Skeletal muscle tissue (tissue), 4 donors: ENCODE results near the gene KRT74. TPM values are rescaled to one million over a fixed set of nuclear protein-coding genes. Genes with fewer than 3 reads are reported as not detected.

ENCODE experiments used
- H3K27ac ChIP-seq: one replicate; pipeline ENCODE4 v1.7.0; 2013; ENCODE audit warnings: mild to moderate bottlenecking, low read depth, low read length, inconsistent platforms
- H3K27me3 ChIP-seq, 3 donors: one replicate each; pipeline ENCODE4 v1.7.0; 2013; ENCODE audit warnings: low read length in 3 of 3; ENCODE audit not compliant: control insufficient read depth in 3 of 3, insufficient read depth in 3 of 3
- H3K36me3 ChIP-seq, 3 donors: one replicate each; pipeline ENCODE4 v1.7.0; 2013; ENCODE audit warnings: low read length in 3 of 3; ENCODE audit not compliant: control insufficient read depth in 3 of 3, insufficient read depth in 3 of 3
- H3K4me1 ChIP-seq, 3 donors: one replicate each; pipeline ENCODE4 v1.7.0; 2013; ENCODE audit warnings: low read length in 3 of 3, mild to moderate bottlenecking in 3 of 3; ENCODE audit not compliant: control insufficient read depth in 3 of 3, insufficient read depth in 3 of 3
- H3K4me3 ChIP-seq, 3 donors: one replicate each; pipeline ENCODE4 v1.7.0; 2013; ENCODE audit warnings: low read length in 3 of 3
- H3K9ac ChIP-seq, 3 donors: one replicate each; pipeline ENCODE4 v1.7.0; 2013; ENCODE audit warnings: low read length in 3 of 3, mild to moderate bottlenecking in 3 of 3, moderate library complexity in 2 of 3, low read depth in 1 of 3
- H3K9me3 ChIP-seq, 3 donors: one replicate each; pipeline ENCODE4 v1.7.0; 2013; ENCODE audit warnings: low read length in 3 of 3; ENCODE audit not compliant: control insufficient read depth in 3 of 3
- total RNA-seq: library from RNA; depleted of rRNA; stranded (reverse); fragments of >200 nt; gene quantifications from one replicate; pipeline ENCODE4 v1.2.3, GENCODE V29; 2014
- donor health status: Osteomylitis.

The KRT74 gene
- total RNA-seq, 1 donor from 2014 or later, result not detected

GRCh38 chr12:52543985-52544883, 29.4 kb downstream of the KRT74 start:
- Histone ChIP-seq H3K27me3 (peaks cover 8 to 31% (median 30%) of the 10 kb centered on the region in 3 donors), H3K4me3 (no peak overlapping the region), H3K4me1 (peaks cover 0 to 2% (median 0%) of the 10 kb centered on the region in 3 donors), H3K9me3 (no peaks in the 10 kb centered on the region), H3K27ac (no peak overlapping the region), H3K36me3 (no peaks in the 10 kb centered on the region), H3K9ac (no peak overlapping the region)

- no peaks in the 10 kb centered on the region for H3K9me3 ChIP-seq
- H3K9ac ChIP-seq, result no peak overlapping the region
- peaks cover 4 to 30% (median 30%) of the 10 kb centered on the region in 3 donors for H3K27me3 ChIP-seq
- H3K4me1 ChIP-seq, result peaks cover 0 to 4% (median 0%) of the 10 kb centered on the region in 3 donors
- H3K4me3 ChIP-seq, result no peak overlapping the region
- no peaks in the 10 kb centered on the region for H3K36me3 ChIP-seq
- no peak overlapping the region for H3K27ac ChIP-seq
These were observed 30.8 kb downstream of the KRT74 start for GRCh38 chr12:52542785-52543318.

GRCh38 chr12:52542157-52542556, 31.5 kb downstream of the KRT74 start:
- H3K9ac ChIP-seq, result no peak overlapping the region
- peaks cover 3 to 30% (median 25%) of the 10 kb centered on the region in 3 donors for H3K27me3 ChIP-seq
- no peak overlapping the region for H3K4me3 ChIP-seq
- H3K9me3 ChIP-seq, result no peaks in the 10 kb centered on the region
- H3K36me3 ChIP-seq, result no peaks in the 10 kb centered on the region
- H3K27ac ChIP-seq, result no peak overlapping the region
- H3K4me1 ChIP-seq, result peaks cover 0 to 4% (median 0%) of the 10 kb centered on the region in 3 donors

- no peak overlapping the region for H3K9ac ChIP-seq
- peaks cover 3 to 26% (median 20%) of the 10 kb centered on the region in 3 donors for H3K27me3 ChIP-seq
- H3K4me3 ChIP-seq, result no peak overlapping the region
- H3K36me3 ChIP-seq, result no peaks in the 10 kb centered on the region
- H3K4me1 ChIP-seq, result peaks cover 0 to 4% (median 0%) of the 10 kb centered on the region in 3 donors
- no peak overlapping the region for H3K27ac ChIP-seq
- H3K9me3 ChIP-seq, result no peaks in the 10 kb centered on the region
These were observed 31.9 kb downstream of the KRT74 start for GRCh38 chr12:52541709-52542108.

GRCh38 chr12:52540531-52540930, 33.1 kb downstream of the KRT74 start:
- no peak overlapping the region for H3K27ac ChIP-seq
- no peaks in the 10 kb centered on the region for H3K36me3 ChIP-seq
- H3K9me3 ChIP-seq, result no peaks in the 10 kb centered on the region
- H3K27me3 ChIP-seq, result peaks cover 3 to 18% (median 12%) of the 10 kb centered on the region in 3 donors
- H3K9ac ChIP-seq, result no peak overlapping the region
- H3K4me3 ChIP-seq, result no peak overlapping the region
- peaks cover 0 to 4% (median 0%) of the 10 kb centered on the region in 3 donors for H3K4me1 ChIP-seq

- no peak overlapping the region for H3K9ac ChIP-seq
- no peak overlapping the region for H3K27ac ChIP-seq
- no peaks in the 10 kb centered on the region for H3K36me3 ChIP-seq
- no peaks in the 10 kb centered on the region for H3K9me3 ChIP-seq
- peaks cover 0 to 18% (median 6%) of the 10 kb centered on the region in 3 donors for H3K27me3 ChIP-seq
- H3K4me3 ChIP-seq, result no peak overlapping the region
- peaks cover 0 to 4% (median 0%) of the 10 kb centered on the region in 3 donors for H3K4me1 ChIP-seq
These were observed 33.8 kb downstream of the KRT74 start for GRCh38 chr12:52539821-52540173.

- Histone ChIP-seq H3K36me3 (no peaks in the 10 kb centered on the region), H3K27ac (no peak overlapping the region), H3K9ac (no peak overlapping the region), H3K9me3 (no peaks in the 10 kb centered on the region), H3K4me3 (no peak overlapping the region), H3K27me3 (peaks cover 0 to 13% (median 6%) of the 10 kb centered on the region in 3 donors), H3K4me1 (peaks cover 0 to 2% (median 0%) of the 10 kb centered on the region in 3 donors)
These were observed 34.4 kb downstream of the KRT74 start for GRCh38 chr12:52539083-52539820.

- Histone ChIP-seq H3K27ac (no peak overlapping the region), H3K4me3 (no peak overlapping the region), H3K36me3 (no peaks in the 10 kb centered on the region), H3K27me3 (peaks cover 0 to 9% (median 0%) of the 10 kb centered on the region in 3 donors), H3K9ac (no peak overlapping the region), H3K4me1 (peaks cover 0 to 2% (median 0%) of the 10 kb centered on the region in 3 donors), H3K9me3 (no peaks in the 10 kb centered on the region)
These were observed 36.5 kb downstream of the KRT74 start for GRCh38 chr12:52537101-52537500.

- no peak overlapping the region for H3K4me3 ChIP-seq
- H3K9ac ChIP-seq, result no peak overlapping the region
- H3K27ac ChIP-seq, result no peak overlapping the region
These were observed 38.1 kb downstream of the KRT74 start for GRCh38 chr12:52535574-52535973.

More at GRCh38 chr12:52535574-52535973, 38.1 kb downstream of the KRT74 start:
- H3K4me1 ChIP-seq, result peaks cover 0 to 2% (median 0%) of the 10 kb centered on the region in 3 donors
- H3K9me3 ChIP-seq, result no peaks in the 10 kb centered on the region
- peaks cover 0 to 4% (median 0%) of the 10 kb centered on the region in 3 donors for H3K27me3 ChIP-seq
- H3K36me3 ChIP-seq, result no peaks in the 10 kb centered on the region
